GM23248 (cell line): ENCODE data around the gene NCOA1. TPM values are rescaled to one million over a fixed set of nuclear protein-coding genes. Genes with fewer than 3 reads are reported as not detected.

Experiments
- DNase-seq: peaks from one replicate; pipeline ENCODE4 v3.0.0-alpha.2; 2015
- H2AFZ ChIP-seq: fragments of 200-600 bp; sonication (generic); 2 replicates; pipeline ENCODE4 v1.6.1; 2016; ENCODE audit warnings: antibody characterized with exemption
- H3F3A ChIP-seq: fragments of 200-600 bp; sonication (generic); 2 replicates; pipeline ENCODE4 v1.6.1; 2016; ENCODE audit warnings: mild to moderate bottlenecking, antibody characterized with exemption, mixed run types; ENCODE audit not compliant: insufficient read depth
- H3K27ac ChIP-seq: fragments of 200-600 bp; sonication (generic); 2 replicates; pipeline ENCODE4 v1.5.1; 2016; ENCODE audit warnings: mild to moderate bottlenecking
- H3K27me3 ChIP-seq: fragments of 200-600 bp; sonication (generic); replicated peaks from 2 replicates; pipeline ENCODE4 v1.6.1; 2016; ENCODE audit warnings: mild to moderate bottlenecking; ENCODE audit not compliant: insufficient read depth
- H3K36me3 ChIP-seq: fragments of 200-600 bp; sonication (generic); 2 replicates; pipeline ENCODE4 v1.6.1; 2016; ENCODE audit warnings: low read depth, mild to moderate bottlenecking
- H3K4me1 ChIP-seq: fragments of 200-600 bp; sonication (generic); 2 replicates; pipeline ENCODE4 v1.6.1; 2016; ENCODE audit warnings: mild to moderate bottlenecking; ENCODE audit not compliant: insufficient read depth
- H3K4me2 ChIP-seq: fragments of 200-600 bp; sonication (generic); one replicate; pipeline ENCODE4 v1.6.1; 2016; ENCODE audit warnings: mild to moderate bottlenecking; ENCODE audit not compliant: unreplicated experiment
- H3K4me3 ChIP-seq: fragments of 200-600 bp; sonication (generic); 2 replicates; pipeline ENCODE4 v1.5.1; 2016; ENCODE audit warnings: mild to moderate bottlenecking
- H3K79me2 ChIP-seq: fragments of 200-600 bp; sonication (generic); 2 replicates; pipeline ENCODE4 v1.6.1; 2016; ENCODE audit warnings: mild to moderate bottlenecking; ENCODE audit not compliant: insufficient read depth
- H3K9ac ChIP-seq: fragments of 200-600 bp; sonication (generic); 2 replicates; pipeline ENCODE4 v1.6.1; 2016; ENCODE audit warnings: mild to moderate bottlenecking
- H3K9me2 ChIP-seq: fragments of 200-600 bp; sonication (generic); 2 replicates; pipeline ENCODE4 v1.6.1; 2016; ENCODE audit warnings: mixed run types, mild to moderate bottlenecking, moderate library complexity; ENCODE audit not compliant: insufficient read depth
- H3K9me3 ChIP-seq: fragments of 200-600 bp; sonication (generic); one replicate; pipeline ENCODE4 v1.6.1; 2017; ENCODE audit warnings: low read depth
- H4K20me1 ChIP-seq: fragments of 200-600 bp; sonication (generic); 2 replicates; pipeline ENCODE4 v1.6.0; 2016; ENCODE audit not compliant: insufficient read depth
- EZH2 ChIP-seq: fragments of 200-600 bp; sonication (generic); IDR thresholded peaks from 2 replicates; pipeline ENCODE4 v1.6.1; 2018; ENCODE audit warnings: antibody characterized with exemption, mild to moderate bottlenecking; ENCODE audit not compliant: insufficient read depth, poor library complexity, severe bottlenecking
- EZH2phosphoT487 ChIP-seq: fragments of 200-600 bp; sonication (generic); IDR thresholded peaks from 2 replicates; pipeline ENCODE4 v1.6.1; 2018; ENCODE audit warnings: antibody characterized with exemption, moderate library complexity, mild to moderate bottlenecking, low read depth; ENCODE audit not compliant: insufficient read depth
- WGBS, 2 experiments: methylation state at CpG; one replicate each; pipeline ENCODE4 v1.1.6; 2015 to 2017; ENCODE audit warnings: low lambda C conversion rate in 2 of 2, low coverage in 1 of 2; ENCODE audit errors: missing lambda C conversion rate in 2 of 2; 5-methylcytosine and 5-hydroxymethylcytosine counted together
- in situ Hi-C: fragments of 300-500 bp; cut with MboI; formaldehyde crosslinking; loops from 2 replicates; pipeline ENCODE4 v1.15.0; 2020
- polyA plus RNA-seq: library from polyadenylated mRNA; unstranded; fragments of >200 nt; fragmentation: Nextera tagmentation; extraction: Ambion mirVana; gene quantifications from 2 replicates; pipeline ENCODE4 v1.2.1, GENCODE V29; 2016
- total RNA-seq: library from RNA; depleted of rRNA; stranded (reverse); fragments of >200 nt; shearing (Covaris generic); gene quantifications from 2 replicates; pipeline ENCODE4 v1.2.3, GENCODE V29; 2014

NCOA1 gene
- total and polyA plus RNA-seq, 2 experiments from 2014 or later = 2.6 to 8.0 TPM

DNA sequence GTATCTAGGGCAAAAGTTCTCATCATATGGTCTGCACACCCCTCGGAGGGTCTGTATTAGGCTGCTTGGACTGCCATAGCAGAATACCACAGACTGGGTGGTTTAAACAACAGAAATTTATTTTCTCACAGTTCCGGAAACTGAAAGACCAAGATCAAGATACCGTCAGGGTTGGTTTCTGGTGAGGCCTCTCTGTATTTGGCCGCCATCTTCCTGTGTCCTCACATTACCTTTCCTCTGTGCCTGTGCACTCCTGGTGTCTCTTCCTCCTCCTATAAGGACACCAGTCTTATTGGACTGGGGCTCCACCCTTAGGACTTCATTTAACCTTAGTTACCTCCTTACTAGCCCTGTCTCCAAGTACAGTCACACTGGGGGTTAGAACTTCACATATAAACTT, 132.5 kb downstream of the NCOA1 start:
- H3K4me3 ChIP-seq = no peak overlapping the region
- H3K4me2 ChIP-seq = no peak overlapping the region
- in situ Hi-C loops = no loop called here
- H3K4me1 ChIP-seq = no peaks in the 10 kb centered on the region
- WGBS, 2 experiments = 85 to 91% methylated on average over 4 of the region's 4 CpGs
- no peak overlapping the region for H3K9ac ChIP-seq
- no peak for DNase-seq
- H3K36me3 ChIP-seq = no peaks in the 10 kb centered on the region
- TF ChIP-seq EZH2 = no peak
- no peak for TF ChIP-seq EZH2phosphoT487
- no peaks in the 10 kb centered on the region for H3F3A ChIP-seq
- peaks cover 6% of the 10 kb centered on the region; the same call in 1 of the 2 replicates for H3K79me2 ChIP-seq
- H4K20me1 ChIP-seq = no peaks in the 10 kb centered on the region
- no peaks in the 10 kb centered on the region for H3K27me3 ChIP-seq
- H3K9me2 ChIP-seq = no peaks in the 10 kb centered on the region
- no peak overlapping the region for H2AFZ ChIP-seq
- no peaks in the 10 kb centered on the region for H3K9me3 ChIP-seq
- no peak overlapping the region for H3K27ac ChIP-seq

DNA sequence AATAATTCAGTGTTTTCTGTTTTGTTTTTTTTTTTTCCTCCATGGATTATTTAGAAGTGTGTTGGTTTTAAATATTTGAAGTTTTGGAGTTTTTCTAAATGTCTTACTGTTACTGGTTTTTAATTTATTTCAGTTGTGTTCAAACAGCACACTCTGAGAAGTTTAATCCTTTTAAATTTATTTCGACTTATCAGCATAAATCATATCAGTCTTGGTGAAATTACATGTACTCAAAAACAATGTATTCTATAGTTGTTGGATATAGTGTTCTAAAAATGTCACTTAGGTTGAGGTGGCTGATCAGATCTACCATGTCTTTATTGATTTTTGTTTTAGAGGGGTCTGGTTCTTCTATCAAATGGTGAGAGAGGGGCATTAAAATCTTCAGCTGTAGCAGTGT, 134.7 kb downstream of the NCOA1 start:
- WGBS, 2 experiments = 80 to 92% methylated on average over 1 of the region's 1 CpG
- DNase-seq = no peak
- no peaks in the 10 kb centered on the region for H4K20me1 ChIP-seq
- H3K4me2 ChIP-seq = no peak overlapping the region
- H3K27ac ChIP-seq = no peak overlapping the region
- no peak overlapping the region for H2AFZ ChIP-seq
- peaks cover 8% of the 10 kb centered on the region; the same call in 1 of the 2 replicates for H3K79me2 ChIP-seq
- H3F3A ChIP-seq = no peaks in the 10 kb centered on the region
- no peaks in the 10 kb centered on the region for H3K9me3 ChIP-seq
- H3K36me3 ChIP-seq = no peaks in the 10 kb centered on the region
- H3K4me1 ChIP-seq = no peaks in the 10 kb centered on the region
- H3K4me3 ChIP-seq = no peak overlapping the region
- no peaks in the 10 kb centered on the region for H3K27me3 ChIP-seq
- H3K9ac ChIP-seq = no peak overlapping the region
- TF ChIP-seq EZH2 (no peak), EZH2phosphoT487 (no peak)
- in situ Hi-C loops = no loop called here
- no peaks in the 10 kb centered on the region for H3K9me2 ChIP-seq

DNA sequence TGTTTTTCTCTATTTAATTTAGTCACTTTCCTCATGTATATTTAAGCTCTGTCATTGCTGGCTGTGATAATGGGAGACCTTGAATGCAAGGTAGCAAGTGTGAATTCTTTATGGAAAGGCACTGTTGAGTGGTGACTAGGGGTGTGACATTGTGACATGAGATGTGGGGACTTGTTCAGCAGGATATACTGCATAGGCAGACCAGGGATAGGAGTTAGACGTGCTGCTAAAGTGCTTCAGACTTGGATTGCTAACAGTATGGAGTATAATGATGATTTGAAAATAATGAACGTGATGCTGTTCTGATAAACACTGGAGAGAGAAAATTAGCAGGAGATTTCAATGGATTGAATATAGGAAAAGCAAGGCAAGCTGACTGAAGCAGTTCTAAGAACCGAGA, 135.1 kb downstream of the NCOA1 start:
- H3K4me3 ChIP-seq = no peak overlapping the region
- H3K9ac ChIP-seq = no peak overlapping the region
- H3K36me3 ChIP-seq = no peaks in the 10 kb centered on the region
- TF ChIP-seq EZH2 = no peak
- TF ChIP-seq EZH2phosphoT487 = no peak
- H3K4me1 ChIP-seq = no peaks in the 10 kb centered on the region
- no peak overlapping the region for H3K4me2 ChIP-seq
- 42 to 48% methylated on average over 3 of the region's 3 CpGs for WGBS, 2 experiments
- H3K27ac ChIP-seq = no peak overlapping the region
- peaks cover 8% of the 10 kb centered on the region; the same call in 1 of the 2 replicates for H3K79me2 ChIP-seq
- H4K20me1 ChIP-seq = no peaks in the 10 kb centered on the region
- in situ Hi-C loops = no loop called here
- H3K9me2 ChIP-seq = no peaks in the 10 kb centered on the region
- no peaks in the 10 kb centered on the region for H3K27me3 ChIP-seq
- no peaks in the 10 kb centered on the region for H3K9me3 ChIP-seq
- no peak for DNase-seq
- no peaks in the 10 kb centered on the region for H3F3A ChIP-seq
- no peak overlapping the region for H2AFZ ChIP-seq

DNA sequence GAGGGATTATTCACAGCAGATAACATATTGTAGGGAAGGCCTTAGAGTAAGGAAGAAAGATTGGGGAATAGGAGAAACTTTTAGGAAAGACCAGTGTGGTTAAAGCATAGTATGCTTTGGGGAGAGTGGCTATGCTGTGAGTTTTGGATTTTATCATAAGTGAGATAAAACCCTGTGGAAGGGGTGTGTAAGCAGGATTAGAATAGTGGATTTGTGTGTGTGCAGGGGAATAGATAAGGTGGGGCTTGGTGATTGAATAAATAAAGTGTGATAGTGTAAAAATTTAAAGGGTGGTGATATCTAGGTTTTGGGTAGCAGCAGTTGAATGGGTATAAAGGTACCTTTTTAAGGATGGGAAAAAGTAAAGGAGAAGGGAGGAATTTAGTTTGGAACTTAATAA, 137.7 kb downstream of the NCOA1 start:
- Histone ChIP-seq H3K9me3 (no peaks in the 10 kb centered on the region), H3K27ac (no peak overlapping the region), H3K36me3 (no peaks in the 10 kb centered on the region), H3K4me2 (no peak overlapping the region), H3K4me3 (no peak overlapping the region), H4K20me1 (no peaks in the 10 kb centered on the region), H3K9me2 (no peaks in the 10 kb centered on the region), H3K4me1 (no peaks in the 10 kb centered on the region), H3K27me3 (no peaks in the 10 kb centered on the region), H3F3A (no peaks in the 10 kb centered on the region), H3K9ac (no peak overlapping the region), H3K79me2 (peaks cover 5% of the 10 kb centered on the region; the same call in 1 of the 2 replicates), H2AFZ (no peak overlapping the region)
- TF ChIP-seq EZH2 (no peak), EZH2phosphoT487 (no peak)
- no peak for DNase-seq
- in situ Hi-C loops = no loop called here

DNA sequence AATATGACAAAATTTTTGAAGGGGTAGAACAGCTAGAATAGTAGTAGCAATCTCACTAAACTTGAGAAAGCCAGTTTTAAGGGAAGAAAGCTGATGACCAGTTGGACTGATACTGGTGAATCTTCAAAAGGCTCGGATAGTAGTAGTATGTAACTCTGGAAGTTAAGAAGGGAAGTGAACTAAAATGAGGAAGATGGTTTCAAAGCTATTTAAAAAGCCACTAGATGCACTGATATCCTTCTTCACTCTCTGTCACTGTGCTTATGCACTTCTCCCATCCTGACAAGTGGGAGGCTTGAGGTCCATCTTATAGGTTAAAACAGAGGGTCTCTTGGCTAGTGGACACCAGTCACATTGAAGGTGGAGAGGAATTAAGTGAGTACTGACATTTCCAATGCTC, 141.1 kb downstream of the NCOA1 start:
- WGBS, 2 experiments = 100% methylated on average over 1 of the region's 1 CpG
- in situ Hi-C loops = no loop called here

More for the DNA sequence above, 141.1 kb downstream of the NCOA1 start:
- H3K9me3 ChIP-seq = no peaks in the 10 kb centered on the region
- no peak overlapping the region for H2AFZ ChIP-seq
- no peaks in the 10 kb centered on the region for H3K36me3 ChIP-seq
- H3K4me3 ChIP-seq = no peak overlapping the region
- no peaks in the 10 kb centered on the region for H3K27me3 ChIP-seq
- H3K4me2 ChIP-seq = no peak overlapping the region
- H3K4me1 ChIP-seq = peaks cover 8% of the 10 kb centered on the region; the same call in 1 of the 2 replicates
- DNase-seq = no peak
- H3K9me2 ChIP-seq = no peaks in the 10 kb centered on the region
- no peak for TF ChIP-seq EZH2
- TF ChIP-seq EZH2phosphoT487 = no peak
- H3K79me2 ChIP-seq = peaks cover 5% of the 10 kb centered on the region; the same call in 1 of the 2 replicates
- 0 out of 2 replicates have a peak, but pooled peaks cover 4% of the 10 kb centered on the region for H3F3A ChIP-seq
- H3K9ac ChIP-seq = no peak overlapping the region
- H3K27ac ChIP-seq = no peak overlapping the region
- no peaks in the 10 kb centered on the region for H4K20me1 ChIP-seq
